GM19099 (cell line): Measurements from ENCODE around the gene FBXW7.

ENCODE experiments used
- POLR2A ChIP-seq: IDR thresholded peaks from 3 replicates; pipeline ENCODE4 v1.6.1; 2011; ENCODE audit warnings: low read depth; ENCODE audit not compliant: insufficient read length; ENCODE audit errors: extremely low read depth

FBXW7 gene

DNA sequence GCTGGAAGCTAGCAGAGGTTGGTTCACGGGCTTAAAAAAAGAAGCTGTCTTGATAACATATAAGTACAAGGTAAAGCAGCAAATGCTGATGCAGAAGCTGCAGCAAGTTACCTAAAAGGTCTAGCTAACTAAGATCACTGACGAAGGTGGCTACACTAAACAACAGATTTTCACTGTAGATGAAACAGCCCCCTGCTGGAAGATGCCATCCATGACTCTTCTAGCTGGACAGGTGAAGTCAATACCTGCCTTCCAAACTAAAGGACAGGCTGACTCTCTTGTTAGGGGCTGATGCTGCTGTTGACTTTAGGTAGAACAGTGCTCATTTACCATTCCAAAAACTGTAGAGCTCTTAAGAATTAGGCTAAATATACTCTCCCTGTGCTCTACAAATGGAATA is 99.5 kb downstream of the FBXW7 start:
- TF ChIP-seq POLR2A = no peak

GRCh38 chr4:152434011-152434410 is 101.9 kb downstream of the FBXW7 start:
- TF ChIP-seq POLR2A = no peak

DNA sequence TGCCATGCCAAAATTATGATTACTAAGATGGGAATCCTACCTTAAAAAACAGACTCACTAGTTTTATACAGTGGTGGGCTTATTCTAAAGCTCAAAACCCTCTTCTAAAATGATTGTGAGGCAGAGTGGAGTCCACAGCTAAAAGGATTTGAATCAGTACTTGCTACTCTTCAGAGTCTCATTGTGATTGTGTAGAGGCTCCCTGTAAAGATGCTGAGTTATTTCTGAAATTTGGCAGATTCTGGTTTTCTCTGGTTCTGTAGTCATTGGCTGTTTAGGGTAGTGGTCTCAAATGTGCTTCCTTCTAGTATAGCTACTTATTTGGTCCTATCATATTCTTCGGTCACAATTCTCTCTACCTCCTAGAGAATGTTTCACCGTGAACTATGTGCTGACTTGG is 104.1 kb downstream of the FBXW7 start:
- no peak for TF ChIP-seq POLR2A

DNA sequence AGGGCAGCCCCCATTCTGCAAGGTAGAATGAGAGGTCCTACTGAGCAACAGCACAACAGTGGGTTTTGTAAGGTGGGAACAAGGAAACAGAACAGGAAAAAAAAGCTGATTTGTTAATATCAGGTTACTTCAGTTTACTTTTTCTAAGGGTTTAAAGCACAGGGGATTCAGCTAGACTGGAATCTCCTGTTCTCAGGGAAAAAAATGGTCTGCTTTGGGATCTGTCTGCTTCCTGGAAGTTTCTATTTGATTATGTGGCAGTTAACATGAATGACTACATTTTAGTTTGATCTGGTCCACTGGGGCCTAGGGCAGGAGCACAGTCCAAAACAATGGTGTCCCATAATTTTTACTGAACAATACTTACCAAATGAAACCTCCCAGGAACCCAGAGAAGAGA is 104.6 kb downstream of the FBXW7 start:
- TF ChIP-seq POLR2A = no peak

GRCh38 chr4:152430507-152430906 is 105.4 kb downstream of the FBXW7 start:
- TF ChIP-seq POLR2A = no peak

- TF ChIP-seq POLR2A = no peak
Measured at GRCh38 chr4:152427981-152428380, 107.9 kb downstream of the FBXW7 start.

- no peak for TF ChIP-seq POLR2A
Measured at GRCh38 chr4:152424977-152425376, 110.9 kb downstream of the FBXW7 start.

DNA sequence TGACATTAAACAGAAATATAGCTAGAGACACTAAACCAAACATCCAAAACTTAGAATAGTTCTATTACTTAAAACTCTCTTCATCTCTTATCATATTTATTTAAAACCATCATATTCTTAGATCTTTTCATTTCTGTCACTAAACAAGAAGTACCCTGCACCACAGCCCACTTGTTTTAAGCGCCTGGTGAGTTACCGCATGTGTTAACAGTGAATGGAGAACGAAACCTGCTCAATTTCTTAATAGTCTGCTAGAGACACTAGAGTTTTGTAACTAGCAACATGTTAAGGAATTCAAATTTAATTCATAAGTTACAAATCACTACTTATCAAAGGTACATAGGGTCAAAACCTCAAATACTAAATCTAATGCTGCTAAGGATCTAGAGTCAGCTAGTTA is 111.5 kb downstream of the FBXW7 start:
- TF ChIP-seq POLR2A = no peak

- no peak for TF ChIP-seq POLR2A
Measured at GRCh38 chr4:152422817-152423320, 113.0 kb downstream of the FBXW7 start.

- no peak for TF ChIP-seq POLR2A
Measured at GRCh38 chr4:152421576-152421975, 114.3 kb downstream of the FBXW7 start.

- TF ChIP-seq POLR2A = no peak
Measured at GRCh38 chr4:152419809-152420208, 116.1 kb downstream of the FBXW7 start.

DNA sequence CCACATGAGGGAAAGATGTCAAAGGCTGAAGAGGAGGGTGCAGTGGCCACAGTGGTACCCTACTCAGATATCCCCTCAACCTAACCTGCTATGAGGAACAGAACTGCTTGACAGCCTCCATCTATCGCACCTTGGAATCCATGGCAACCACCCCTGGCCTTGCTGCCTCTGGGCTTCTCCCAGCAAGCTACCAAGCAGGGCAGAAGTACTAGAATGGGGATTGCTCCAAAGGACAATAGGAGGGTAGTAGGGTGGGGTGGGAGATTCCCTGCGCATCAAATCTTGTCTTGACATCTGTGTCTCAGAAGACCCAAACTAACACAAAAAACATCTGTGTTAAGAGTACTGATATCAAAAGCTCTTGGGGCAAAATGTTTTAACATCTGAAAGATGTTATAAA is 118.2 kb downstream of the FBXW7 start:
- no peak for TF ChIP-seq POLR2A

DNA sequence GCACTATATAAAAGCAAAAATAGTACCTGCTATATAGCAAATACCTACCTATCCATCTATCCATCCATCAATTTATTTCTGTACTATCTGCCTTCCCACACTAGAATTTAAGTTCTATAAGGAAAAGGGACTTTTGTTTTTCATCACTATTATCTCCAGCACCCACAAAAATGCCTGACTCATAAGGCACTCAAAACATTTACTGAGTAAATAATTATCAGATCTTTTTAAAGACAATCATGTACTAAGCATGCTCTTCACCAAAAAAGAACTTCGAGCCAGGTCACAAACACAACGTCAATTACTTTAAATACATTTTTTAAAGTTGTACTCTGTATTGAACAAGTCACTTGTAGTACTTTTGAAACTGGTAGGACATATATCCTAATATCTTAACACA is 119.9 kb downstream of the FBXW7 start:
- TF ChIP-seq POLR2A = no peak

DNA sequence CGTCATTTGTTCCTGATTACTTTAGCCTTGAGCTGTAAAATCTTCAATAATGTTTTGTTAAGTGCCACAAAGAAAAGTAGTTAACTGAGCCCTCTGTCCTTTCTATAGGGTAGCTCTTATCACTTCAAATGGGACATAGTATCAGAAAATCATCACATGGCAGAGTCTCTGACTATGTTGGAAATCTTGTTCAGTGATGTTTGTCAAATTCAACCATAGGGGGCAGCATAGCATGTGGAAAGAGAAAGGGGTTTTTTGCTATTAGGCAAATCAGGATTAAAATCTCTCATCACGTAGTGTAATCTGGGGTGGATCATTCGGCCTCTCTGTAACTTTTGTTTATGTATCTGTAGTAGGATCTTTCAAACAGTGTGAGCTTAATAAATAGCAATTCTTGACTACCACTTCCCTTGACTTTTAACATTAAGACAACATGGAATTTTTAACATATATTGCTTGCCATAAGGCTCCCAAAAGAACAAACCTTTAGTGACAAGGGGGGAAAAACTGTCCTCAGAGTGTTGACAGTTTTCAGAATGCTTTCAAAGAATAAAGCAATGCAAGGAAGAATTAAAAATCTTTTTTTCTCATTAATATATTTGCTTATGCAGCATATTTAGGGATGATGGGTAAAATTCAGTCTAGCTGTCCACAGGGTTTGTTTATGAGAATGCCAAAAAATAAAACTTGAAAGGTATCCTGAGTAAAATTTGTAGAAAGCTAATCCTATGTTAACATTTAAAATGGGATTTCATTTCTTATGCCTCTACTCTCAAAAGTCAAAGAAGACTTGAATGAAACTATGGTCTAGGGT is 127.2 kb downstream of the FBXW7 start:
- no peak for TF ChIP-seq POLR2A

DNA sequence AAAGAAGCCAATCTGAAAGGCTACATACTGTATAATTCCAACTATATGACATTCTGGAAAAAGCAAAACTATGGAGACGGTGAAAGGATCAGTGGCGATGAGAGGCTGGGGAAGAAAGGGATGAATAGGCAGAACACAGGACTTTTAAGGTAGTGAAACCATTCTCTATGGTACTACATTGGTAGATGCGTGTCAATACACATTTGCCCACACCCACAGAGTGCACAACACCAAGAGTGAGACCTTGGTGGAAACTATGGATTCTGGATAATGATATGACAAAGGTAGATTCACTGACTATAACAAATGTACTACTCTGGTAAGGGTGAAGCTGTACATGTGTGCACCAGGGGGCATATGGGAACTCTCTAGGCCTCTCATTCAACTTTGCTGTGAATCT is 134.5 kb downstream of the FBXW7 start:
- TF ChIP-seq POLR2A = no peak

DNA sequence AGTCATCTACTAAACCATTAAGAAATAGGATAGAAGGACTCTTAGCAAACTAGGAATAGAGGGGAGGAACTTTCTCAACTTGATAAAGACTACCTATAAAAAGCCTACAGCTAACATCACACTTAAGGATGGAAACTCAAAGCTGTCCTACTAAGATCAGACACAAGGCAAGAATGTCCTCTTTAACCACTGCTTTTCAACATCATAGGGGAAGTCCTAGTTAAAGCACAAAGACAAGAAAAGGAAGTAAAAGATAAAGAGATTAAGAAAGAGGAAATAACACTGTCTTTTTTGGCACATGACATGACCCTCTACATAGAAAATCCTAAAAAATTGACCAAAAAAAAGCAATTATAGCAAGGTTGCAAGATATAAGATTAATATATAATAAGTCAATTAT is 136.6 kb downstream of the FBXW7 start:
- TF ChIP-seq POLR2A = no peak

- no peak for TF ChIP-seq POLR2A
Measured at GRCh38 chr4:152398060-152398459, 137.8 kb downstream of the FBXW7 start.
